GM03348 (cell line): Measurements from ENCODE around the gene RSPH1.

Experiments used
- DNase-seq: peaks from one replicate; pipeline ENCODE4 v3.0.0; 2012; ENCODE audit warnings: low spot score

RSPH1 gene

DNA sequence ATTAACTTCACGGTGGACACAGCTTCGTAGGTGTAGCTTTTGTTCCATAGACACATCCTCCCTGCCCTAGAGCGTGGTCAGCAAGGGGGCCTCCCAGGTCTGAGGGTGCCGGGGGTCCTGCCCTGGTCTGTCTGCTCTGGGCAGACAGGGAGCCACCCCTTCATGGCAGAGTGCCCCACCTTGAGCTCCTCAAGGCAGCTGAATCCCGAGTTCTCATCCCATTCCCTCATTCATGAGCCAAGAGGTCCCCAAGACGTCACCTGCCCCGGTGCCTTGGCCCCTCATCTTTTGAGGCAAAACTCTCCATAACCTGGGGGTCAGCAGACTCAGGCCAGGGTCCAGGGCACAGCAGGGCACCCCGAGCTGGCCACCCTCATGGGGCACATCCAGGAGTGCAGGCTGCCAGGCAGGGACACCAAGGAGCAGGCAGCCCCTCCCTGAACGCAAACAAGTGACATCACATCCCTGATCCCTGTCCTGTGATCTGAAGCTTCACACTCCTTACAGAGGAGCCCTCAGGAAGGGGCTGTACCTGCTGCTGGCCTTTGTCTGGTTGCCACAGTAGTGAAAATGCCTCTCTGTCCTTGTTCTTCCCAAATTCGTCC is 69.0 kb downstream of the RSPH1 start:
- no peak for DNase-seq

DNA sequence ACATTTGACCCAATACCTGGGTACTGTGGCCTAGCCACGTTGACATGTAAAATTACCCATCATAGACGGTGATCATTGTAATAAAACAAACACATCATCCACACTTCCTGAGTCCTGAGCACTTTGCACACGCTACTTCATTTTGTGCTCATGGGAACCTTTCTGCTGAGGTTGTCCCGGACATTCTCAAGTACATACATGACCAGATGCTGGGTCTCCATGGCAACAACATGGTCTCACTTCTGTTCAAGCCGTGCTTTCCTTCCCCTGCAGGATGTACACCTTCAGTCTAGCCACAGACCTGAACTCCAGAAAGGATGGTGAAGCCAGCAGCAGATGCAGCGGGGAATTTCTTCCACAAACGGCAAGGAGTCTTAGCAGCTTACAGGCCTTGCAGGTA is 69.6 kb downstream of the RSPH1 start:
- no peak for DNase-seq

DNA sequence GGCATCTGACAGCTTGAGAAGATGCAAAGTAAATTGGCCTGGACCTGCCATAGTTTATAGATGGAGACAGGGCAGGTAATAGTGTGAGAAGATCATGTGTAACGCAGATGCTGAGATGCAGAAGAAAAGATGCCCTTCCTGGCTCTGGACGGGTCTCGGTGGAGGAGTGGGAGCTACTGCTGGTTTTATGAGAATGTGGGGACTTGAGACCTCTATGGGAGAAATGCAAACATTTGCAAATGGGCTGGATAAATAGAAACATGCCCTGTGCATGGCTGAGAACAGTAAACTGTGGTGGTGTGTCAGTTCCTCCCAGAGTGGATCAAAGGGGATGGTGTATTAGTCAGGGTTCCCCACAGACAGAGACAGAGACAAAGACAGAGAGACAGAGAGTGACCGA is 70.4 kb downstream of the RSPH1 start:
- DNase-seq, result no peak

DNA sequence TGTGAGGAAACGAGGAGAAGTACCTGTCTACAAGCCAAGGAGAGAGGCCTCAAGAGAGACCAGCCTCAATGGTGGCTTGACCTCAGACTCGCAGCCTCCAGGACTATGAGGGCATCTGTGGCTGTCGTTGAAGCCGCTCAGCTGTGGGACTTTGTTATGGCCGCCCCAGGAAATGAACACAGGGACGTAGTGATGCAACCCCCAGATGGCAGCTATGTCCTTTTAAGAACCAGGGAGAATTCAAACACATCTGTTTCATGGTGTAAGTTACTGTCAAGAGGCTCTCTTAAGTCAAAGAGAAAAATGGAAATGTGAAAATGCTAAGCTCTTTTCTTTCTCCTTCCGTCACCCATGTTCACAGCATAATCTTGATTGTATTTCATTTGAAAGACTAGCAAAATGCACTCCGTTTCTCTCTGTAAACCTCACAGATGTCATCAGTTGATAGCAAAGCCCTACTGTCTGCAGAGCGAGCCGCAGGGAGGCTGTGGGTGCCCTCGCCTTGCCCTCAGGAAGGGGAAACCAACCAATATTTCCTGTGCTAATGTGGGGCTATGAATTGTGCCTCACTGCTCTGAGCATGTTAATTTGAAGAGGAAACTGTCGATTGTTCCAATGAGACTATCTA is 71.0 kb downstream of the RSPH1 start:
- DNase-seq, result no peak

DNA sequence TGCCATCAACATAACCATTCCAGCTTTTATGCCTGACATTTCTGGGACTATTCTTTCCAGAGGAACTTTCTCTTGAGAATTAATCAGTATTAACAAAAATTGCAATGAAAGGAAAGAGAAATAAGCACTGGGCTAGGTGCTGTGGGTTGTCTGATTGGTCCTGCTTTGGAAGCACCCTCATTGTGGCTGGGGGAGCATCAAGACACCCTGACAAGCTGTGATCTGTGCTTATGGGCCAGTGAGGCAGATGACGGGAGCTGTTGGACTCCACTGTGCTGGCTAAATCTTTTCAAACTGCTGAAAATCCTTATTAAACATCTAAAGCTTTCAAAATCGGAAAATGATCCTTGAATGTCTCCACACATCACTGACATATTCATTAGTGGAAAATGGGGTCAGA is 72.3 kb downstream of the RSPH1 start:
- no peak for DNase-seq

DNA sequence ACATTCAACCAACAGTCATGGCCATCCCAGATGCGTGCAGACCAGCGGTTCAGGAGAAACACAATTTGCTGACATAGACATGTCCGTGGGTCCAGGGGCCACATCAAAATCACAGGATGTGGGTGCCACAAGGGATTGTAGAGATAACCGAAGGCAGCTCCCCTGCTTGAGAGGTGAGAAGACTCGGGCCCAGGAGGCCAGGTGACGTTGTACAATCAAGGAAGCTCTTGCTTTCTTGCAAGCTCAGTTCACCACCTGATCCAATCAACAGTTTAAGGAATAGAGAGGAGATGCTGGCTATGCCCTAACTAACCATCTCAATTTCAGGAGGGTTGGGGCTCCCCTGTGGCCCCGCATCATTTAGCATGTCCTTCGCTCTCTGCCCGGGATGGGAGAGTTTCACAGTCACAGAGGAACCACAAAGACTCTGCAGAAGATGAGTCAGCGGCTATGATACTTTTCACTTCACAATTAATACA is 72.8 kb downstream of the RSPH1 start:
- no peak for DNase-seq
